ENCODE measurements around the gene TNIP1.

- TF ChIP-seq CTCF (IDR thresholded peaks at IDR 0.05), result no peak
- TF ChIP-seq POLR2A (IDR thresholded peaks at IDR 0.05), result no peak
Observed at GRCh38 chr5:151031554-151031953, 49.3 kb downstream of the TNIP1 start.

Measured in thyroid gland (tissue), 4 donors.